Fibroblast of lung (primary cell): Measurements from ENCODE around the gene MICAL2. TPM values are rescaled to one million over a fixed set of nuclear protein-coding genes. Genes with fewer than 3 reads are reported as not detected.

Experiments
- DNase-seq, 2 donors: peaks; one replicate each; pipeline versions ENCODE4 v3.0.0 to v3.0.0-alpha.2; 2010; ENCODE audit warnings: low read depth in 2 of 2
- H2AFZ ChIP-seq: 2 replicates; pipeline ENCODE4 v1.5.1; 2012; ENCODE audit warnings: low read length, control low read depth, inconsistent platforms
- H3K27ac ChIP-seq: 2 replicates; pipeline ENCODE4 v1.5.1; 2011; ENCODE audit warnings: low read length, control low read depth; ENCODE audit not compliant: insufficient read depth
- H3K27me3 ChIP-seq: 2 replicates; pipeline ENCODE4 v1.5.1; 2011; ENCODE audit warnings: mild to moderate bottlenecking, low read length; ENCODE audit not compliant: control insufficient read depth, insufficient read depth
- H3K36me3 ChIP-seq: 2 replicates; pipeline ENCODE4 v1.5.1; 2011; ENCODE audit warnings: low read length; ENCODE audit not compliant: control insufficient read depth, insufficient read depth
- H3K4me1 ChIP-seq: 2 replicates; pipeline ENCODE4 v1.5.1; 2011; ENCODE audit warnings: low read length; ENCODE audit not compliant: control insufficient read depth, insufficient read depth; ENCODE audit errors: extremely low read depth
- H3K4me2 ChIP-seq: 2 replicates; pipeline ENCODE4 v1.5.1; 2011; ENCODE audit warnings: low read length, control low read depth; ENCODE audit not compliant: insufficient read depth; ENCODE audit errors: extremely low read depth
- H3K4me3 ChIP-seq, 4 experiments: fragments of 200-600 bp in 1 of 4; sonication (generic) in 1 of 4; replicated peaks in 1 of 4; 2 replicates each; pipeline ENCODE4 v1.5.1; 2011 to 2016; ENCODE audit warnings: low read length in 4 of 4, low read depth in 3 of 4, mild to moderate bottlenecking in 3 of 4, control low read depth in 2 of 4, inconsistent platforms in 1 of 4, mixed read lengths in 1 of 4; ENCODE audit not compliant: insufficient read depth in 1 of 4; ENCODE audit errors: control extremely low read depth in 1 of 4
- H3K79me2 ChIP-seq: 2 replicates; pipeline ENCODE4 v1.5.1; 2012; ENCODE audit warnings: mild to moderate bottlenecking, low read length, inconsistent platforms; ENCODE audit not compliant: control insufficient read depth, insufficient read depth
- H3K9ac ChIP-seq: 2 replicates; pipeline ENCODE4 v1.5.1; 2011; ENCODE audit warnings: mild to moderate bottlenecking, low read length, control low read depth; ENCODE audit not compliant: insufficient read depth
- H3K9me3 ChIP-seq: 2 replicates; pipeline ENCODE4 v1.5.1; 2012; ENCODE audit warnings: low read depth, low read length; ENCODE audit not compliant: control insufficient read depth, insufficient read depth
- H4K20me1 ChIP-seq: 2 replicates; pipeline ENCODE4 v1.5.1; 2011; ENCODE audit warnings: low read length; ENCODE audit not compliant: control insufficient read depth, insufficient read depth; ENCODE audit errors: extremely low read depth
- CTCF ChIP-seq, 2 donors: IDR thresholded peaks in 1 of 2; conservative IDR thresholded peaks in 1 of 2; 1 replicate in 1 of 2; 2 replicates in 1 of 2; pipeline ENCODE4 v1.5.1; 2011 to 2012; ENCODE audit warnings: low read length in 2 of 2, control low read depth in 1 of 2, inconsistent platforms in 1 of 2, low read depth in 1 of 2, mild to moderate bottlenecking in 1 of 2
- EZH2 ChIP-seq: IDR thresholded peaks from 2 replicates; pipeline ENCODE4 v1.5.1; 2012; ENCODE audit warnings: low read length, control low read depth, mild to moderate bottlenecking; ENCODE audit errors: missing control alignments
- polyA plus RNA-seq, 2 donors: library from polyadenylated mRNA; depleted of rRNA in 1 of 2; stranded (reverse) in 1 of 2; unstranded in 1 of 2; fragments of >200 nt; gene quantifications; 2 replicates each; pipeline ENCODE4 v1.2.1, GENCODE V29; 2011 to 2012; ENCODE audit warnings: missing spikeins in 1 of 2
- total RNA-seq: library from RNA; depleted of rRNA; stranded (reverse); fragments of >200 nt; gene quantifications from 2 replicates; pipeline ENCODE4 v1.2.1, GENCODE V29; 2014

The MICAL2 gene
- total and polyA plus RNA-seq, 2 donors (not counting 1 experiment from before 2014, with no cell fraction given): 78.5 to 275 TPM

DNA sequence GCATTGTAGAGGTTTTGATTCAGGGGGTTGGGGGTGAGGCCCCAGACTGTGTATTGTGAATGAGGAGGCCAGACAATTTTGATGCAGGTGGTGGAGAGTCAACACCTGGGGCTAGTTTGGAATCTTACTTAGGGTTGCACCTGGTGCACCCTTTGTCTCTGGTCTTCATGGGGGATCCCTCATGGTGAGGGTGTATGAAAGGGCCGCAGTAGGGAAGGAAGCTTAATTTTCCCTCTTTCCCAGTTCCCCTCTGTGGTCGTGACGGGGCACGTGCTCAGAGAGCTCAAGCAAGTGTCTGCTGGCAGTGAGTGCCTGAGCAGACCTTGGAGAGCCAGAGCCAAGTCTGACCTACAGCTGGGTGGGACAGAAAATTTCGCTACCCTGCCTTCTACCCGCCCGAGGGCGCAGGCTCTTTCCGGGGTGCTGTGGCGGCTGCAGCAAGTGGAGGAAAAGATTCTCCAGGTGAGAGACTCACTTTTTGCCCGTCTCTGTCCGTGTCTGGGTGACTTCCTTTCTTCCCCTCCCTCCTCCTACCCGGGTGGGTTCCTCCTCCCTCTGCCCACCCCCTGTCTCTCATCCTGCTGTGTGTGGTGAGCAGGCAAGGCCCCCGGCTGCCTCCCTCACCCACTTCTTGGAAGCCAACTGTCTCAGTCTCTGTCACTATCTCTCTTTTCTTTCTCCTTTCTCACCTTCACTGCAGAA lies 131.7 kb downstream of the MICAL2 start:
- no peak for TF ChIP-seq EZH2
- no peak for TF ChIP-seq CTCF (conservative IDR thresholded peaks at IDR 0.05 in 1 of 2, IDR thresholded peaks at IDR 0.05 in 1 of 2; ENCODE audit: low read depth in 1 of 2, low read length in 2 of 2)
- no peak for DNase-seq
- Histone ChIP-seq H3K4me2 (no peak overlapping the region), H3K4me3 (no peak overlapping the region), H4K20me1 (no peaks in the 10 kb centered on the region), H3K4me1 (peaks cover 3% of the 10 kb centered on the region), H3K9ac (no peak overlapping the region), H3K9me3 (no peaks in the 10 kb centered on the region), H2AFZ (no peak overlapping the region), H3K27ac (no peak overlapping the region), H3K36me3 (peaks cover 16% of the 10 kb centered on the region), H3K79me2 (no peaks in the 10 kb centered on the region), H3K27me3 (no peaks in the 10 kb centered on the region)

- peaks cover 16% of the 10 kb centered on the region for H3K36me3 ChIP-seq
- no peak overlapping the region for H3K9ac ChIP-seq
- DNase-seq: no peak
- H3K9me3 ChIP-seq: no peaks in the 10 kb centered on the region
- H4K20me1 ChIP-seq: no peaks in the 10 kb centered on the region
- no peaks in the 10 kb centered on the region for H3K79me2 ChIP-seq
- H2AFZ ChIP-seq: no peak overlapping the region
- H3K27me3 ChIP-seq: no peaks in the 10 kb centered on the region
- TF ChIP-seq EZH2 (no peak), CTCF (conservative IDR thresholded peaks at IDR 0.05 in 1 of 2, IDR thresholded peaks at IDR 0.05 in 1 of 2; ENCODE audit: low read depth in 1 of 2, low read length in 2 of 2) (no peak)
- H3K4me1 ChIP-seq: peaks cover 3% of the 10 kb centered on the region
- H3K4me2 ChIP-seq: no peak overlapping the region
- no peak overlapping the region for H3K4me3 ChIP-seq
- no peak overlapping the region for H3K27ac ChIP-seq
Observed at GRCh38 chr11:12242966-12243365, 132.6 kb downstream of the MICAL2 start.

DNA sequence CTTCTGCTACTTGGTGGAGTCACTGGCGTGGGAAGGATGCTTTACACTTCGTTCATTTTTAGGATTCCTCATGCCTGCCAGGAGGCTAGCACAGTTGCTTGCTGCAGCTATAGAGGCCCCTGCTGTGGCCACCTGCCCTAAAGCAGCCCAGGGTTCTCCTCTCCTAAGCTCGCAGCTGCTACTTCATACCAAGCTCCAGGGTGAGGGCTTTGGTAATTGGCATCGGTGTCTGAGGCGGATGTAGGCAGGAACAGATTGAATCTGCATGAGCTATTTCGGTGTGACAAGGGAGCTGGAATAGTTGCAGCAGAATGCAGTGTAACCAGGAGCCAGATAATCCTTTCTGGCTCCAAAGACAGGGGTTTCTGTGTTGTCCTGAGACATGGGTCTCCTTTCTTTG lies 133.1 kb downstream of the MICAL2 start:
- Histone ChIP-seq H4K20me1 (no peaks in the 10 kb centered on the region), H3K4me1 (peaks cover 6% of the 10 kb centered on the region), H3K4me3 (no peak overlapping the region), H3K4me2 (no peak overlapping the region), H3K9me3 (no peaks in the 10 kb centered on the region), H3K27me3 (no peaks in the 10 kb centered on the region), H3K9ac (no peak overlapping the region), H2AFZ (no peak overlapping the region), H3K27ac (no peak overlapping the region), H3K36me3 (peaks cover 16% of the 10 kb centered on the region), H3K79me2 (no peaks in the 10 kb centered on the region)
- TF ChIP-seq EZH2: no peak
- no peak for TF ChIP-seq CTCF (conservative IDR thresholded peaks at IDR 0.05 in 1 of 2, IDR thresholded peaks at IDR 0.05 in 1 of 2; ENCODE audit: low read depth in 1 of 2, low read length in 2 of 2)
- no peak for DNase-seq
